Measurements from ENCODE around the gene PI4K2B.
"Not testable (repeated sequence)": the region's sequence is repeated elsewhere in the genome, so short reads cannot be mapped to it uniquely, and the experiment has no call there.

PI4K2B gene

DNA sequence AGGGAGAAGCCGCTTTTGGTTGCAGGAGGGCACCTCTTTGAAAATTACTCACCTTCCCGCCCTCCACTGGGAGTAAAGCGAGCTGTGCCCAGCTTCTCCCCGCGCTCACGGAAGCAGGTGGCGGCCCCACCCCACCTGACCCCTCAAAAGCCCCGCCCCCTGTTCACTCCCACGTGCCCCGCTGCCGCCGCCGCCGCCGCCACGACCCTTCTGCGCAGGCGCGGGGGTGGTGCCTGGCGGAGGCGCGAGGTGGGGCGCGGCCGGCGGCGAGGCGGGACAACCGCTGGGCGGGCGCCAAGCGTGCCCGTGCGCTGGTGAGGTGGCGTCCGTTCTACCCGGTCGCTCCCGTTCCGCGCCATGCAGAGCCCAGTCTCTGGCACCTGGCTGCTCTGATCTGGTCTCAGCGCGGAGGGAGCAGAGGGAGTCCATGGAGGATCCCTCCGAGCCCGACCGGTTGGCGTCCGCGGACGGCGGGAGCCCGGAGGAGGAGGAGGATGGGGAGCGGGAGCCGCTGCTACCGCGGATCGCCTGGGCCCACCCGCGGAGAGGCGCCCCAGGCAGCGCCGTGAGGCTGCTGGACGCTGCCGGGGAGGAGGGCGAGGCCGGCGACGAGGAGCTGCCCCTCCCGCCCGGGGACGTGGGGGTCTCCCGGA, at the start of gene PI4K2B:
Gene PI4K2B, plus strand, starts transcription at position 297 of the 653 bp plus-strand sequence. Its CDS starts 131 bp downstream, at position 428.
- DNase-seq: peak; percentile 88

DNA sequence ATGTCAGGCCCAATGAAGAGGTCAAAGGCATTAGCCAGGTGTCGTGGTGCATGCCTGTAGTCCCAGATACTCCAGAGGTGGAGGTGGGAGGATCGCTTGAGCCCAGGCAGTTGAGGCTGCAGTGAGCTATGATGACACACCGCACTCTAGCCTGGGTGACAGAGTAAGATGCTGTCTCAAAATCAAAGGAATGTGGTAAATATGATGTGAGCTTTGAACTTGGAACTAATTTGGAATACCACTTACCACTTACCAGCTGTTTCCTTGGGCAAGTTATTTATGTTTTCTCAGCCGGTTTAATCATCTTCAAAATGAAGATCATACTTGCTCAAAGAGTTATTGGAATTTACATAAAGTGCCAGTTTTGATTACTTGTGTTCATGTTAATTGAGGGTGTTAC, 49.8 kb upstream of the PI4K2B start:
- DNase-seq: no peak

DNA sequence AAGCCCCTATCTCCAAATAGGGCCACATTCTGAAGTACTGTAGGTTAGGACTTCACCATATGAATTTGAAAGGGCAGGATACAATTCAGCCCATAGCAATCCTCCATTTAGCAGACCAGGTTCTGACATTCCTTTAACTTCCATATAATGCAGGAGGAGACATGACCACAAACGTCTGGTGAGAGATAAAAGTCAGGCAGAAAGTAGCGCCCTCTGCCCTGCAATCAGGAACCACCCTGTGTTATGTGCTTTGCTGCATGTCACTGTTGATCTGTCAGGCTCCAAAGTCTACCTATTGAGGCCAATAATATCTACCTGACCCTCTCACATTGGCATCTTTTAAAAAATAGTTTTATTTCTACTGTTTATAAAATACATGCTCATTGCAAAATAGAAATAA, 43.4 kb upstream of the PI4K2B start:
- no peak for DNase-seq

DNA sequence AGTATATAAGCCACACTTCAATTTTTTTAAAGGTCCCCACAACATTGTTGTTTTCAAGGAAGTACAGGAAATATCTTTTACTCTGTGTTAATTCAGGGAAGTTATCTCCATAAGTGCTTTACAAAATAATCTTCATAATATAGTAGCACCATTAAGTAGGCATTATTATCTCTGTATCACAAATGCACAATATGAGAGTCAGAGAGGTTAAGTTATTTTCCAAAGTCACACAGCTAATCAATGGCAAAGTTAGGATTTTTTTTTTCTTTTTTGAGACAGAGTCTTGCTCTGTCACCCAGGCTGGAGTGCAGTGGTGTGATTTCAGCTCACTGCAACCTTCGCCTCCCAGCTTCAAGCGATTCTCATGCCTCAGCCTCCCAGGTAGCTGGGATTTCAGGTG, 35.1 kb upstream of the PI4K2B start:
- DNase-seq: no peak

DNA sequence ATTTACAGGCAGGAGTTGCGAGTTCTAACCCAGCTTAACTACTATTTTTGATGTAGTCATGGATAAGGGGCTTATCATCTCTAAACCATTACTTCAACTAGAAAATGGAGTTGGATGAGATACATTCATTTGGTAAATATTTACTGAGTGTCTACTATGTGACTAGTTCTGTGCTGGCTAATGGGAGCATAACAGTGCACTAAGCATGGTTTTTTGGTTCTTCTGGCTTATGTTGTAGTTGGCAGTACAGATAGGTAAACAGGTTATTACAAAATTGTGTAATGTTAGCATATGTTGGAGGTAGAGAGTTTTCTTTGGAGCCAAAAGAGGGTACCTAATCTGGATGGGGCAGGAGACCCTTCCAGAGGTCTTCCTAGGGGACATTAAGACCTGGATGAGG, 25.8 kb upstream of the PI4K2B start:
- DNase-seq: no peak

DNA sequence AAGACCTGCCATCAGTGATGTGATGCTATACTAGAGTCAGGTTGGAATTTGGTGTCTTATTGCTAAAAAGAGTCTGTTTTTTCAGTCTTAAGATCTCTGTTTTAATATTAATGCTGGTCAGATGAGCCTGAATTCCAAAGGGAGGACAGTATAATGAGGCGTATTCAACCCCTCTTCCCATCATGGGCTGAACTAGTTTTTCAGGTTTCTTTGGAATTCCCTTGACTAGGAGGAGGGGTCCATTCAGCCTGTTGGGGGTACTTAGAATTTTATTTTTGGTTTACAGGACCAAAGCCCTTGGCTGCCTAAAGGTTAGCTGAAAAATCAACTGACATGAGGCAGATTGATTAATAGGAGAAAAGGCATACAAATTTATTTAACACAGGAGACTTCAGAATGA, 24.1 kb upstream of the PI4K2B start:
- DNase-seq: no peak

DNA sequence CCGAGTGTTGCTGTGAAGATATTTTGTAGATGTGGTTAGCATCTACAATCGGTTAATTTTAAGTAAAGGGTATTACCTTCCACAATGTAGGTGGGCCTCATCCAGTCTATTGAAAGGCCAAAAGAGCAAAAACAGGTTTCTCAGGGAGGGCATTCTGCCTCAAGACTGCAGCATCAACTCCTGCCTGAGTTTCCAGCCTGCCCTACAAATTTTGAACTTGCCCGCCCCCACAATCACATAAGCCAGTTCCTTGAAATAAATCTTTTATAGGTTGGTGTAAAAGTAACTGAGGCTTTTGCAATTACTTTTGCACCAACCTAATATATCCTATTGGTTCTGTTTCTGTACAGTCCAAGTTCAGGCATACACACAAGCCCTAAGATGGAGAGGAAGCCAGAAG, 22.1 kb upstream of the PI4K2B start:
- no peak for DNase-seq

DNA sequence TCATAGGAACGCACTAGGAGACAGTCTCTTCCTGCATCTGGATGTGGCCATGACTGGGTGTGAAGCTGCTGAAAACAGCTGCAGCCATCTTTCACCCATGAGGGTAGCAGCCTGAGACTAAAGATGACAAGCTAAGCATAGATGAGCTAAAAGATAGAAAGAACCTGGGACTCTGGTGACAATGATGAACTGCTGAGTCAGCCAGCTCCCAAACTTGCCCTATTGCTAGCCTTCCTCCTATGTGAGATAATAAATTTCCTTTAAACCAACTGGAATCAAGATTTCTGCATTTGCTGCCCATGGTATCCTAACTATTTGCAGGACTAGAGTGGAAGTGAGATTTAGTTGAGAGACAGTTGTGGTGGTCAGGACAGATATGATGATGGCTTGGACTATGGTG, 21.0 kb upstream of the PI4K2B start:
- DNase-seq: no peak

DNA sequence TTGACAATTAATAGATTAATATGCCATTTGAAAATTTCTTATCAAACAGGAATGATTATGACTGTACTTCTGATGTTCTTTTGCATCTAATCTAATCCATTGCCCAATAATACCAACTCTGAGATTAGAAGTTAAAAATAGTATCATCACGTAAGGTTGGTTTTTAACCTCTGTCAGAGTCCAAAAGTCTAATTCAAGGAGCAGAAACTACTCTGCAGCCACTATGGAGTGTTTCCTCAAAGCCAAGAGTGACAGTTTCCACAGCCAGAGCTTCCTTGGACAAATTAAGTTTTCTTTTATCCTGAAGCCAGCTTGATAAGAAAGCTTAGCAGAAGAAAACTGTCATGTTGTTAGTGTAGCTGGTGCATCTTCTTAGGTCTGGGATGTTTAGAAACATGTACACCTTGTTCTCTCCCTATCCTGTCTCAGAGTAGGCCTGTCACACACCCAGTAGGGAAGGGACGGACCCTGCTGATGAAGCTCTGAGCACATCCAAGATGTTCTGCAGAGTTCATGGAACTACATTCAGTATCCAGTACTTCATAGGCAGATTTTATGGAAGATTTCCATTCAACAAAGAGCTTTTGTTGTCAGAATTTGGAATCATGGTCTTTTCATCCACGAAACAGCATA, 20.4 kb upstream of the PI4K2B start:
- DNase-seq: no peak

DNA sequence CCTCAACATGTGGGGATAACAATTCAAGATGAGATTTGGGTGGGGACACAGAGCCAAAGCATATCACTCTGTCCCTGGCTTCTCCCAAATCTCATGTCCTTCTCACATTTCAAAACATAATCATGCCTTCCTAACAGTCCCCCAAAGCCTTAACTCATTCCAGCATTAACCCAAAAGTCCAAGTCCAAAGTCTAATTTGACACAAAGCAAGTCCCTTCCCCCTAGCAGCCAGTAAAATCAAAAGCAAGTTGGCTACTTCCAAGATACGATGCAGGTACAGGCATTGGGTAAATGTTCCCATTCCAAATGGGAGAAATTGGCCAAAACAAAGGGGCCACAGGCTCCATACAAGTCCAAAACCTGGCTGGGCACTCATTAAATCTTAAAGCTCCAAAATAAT, 19.1 kb upstream of the PI4K2B start:
- not testable (repeated sequence) for DNase-seq

DNA sequence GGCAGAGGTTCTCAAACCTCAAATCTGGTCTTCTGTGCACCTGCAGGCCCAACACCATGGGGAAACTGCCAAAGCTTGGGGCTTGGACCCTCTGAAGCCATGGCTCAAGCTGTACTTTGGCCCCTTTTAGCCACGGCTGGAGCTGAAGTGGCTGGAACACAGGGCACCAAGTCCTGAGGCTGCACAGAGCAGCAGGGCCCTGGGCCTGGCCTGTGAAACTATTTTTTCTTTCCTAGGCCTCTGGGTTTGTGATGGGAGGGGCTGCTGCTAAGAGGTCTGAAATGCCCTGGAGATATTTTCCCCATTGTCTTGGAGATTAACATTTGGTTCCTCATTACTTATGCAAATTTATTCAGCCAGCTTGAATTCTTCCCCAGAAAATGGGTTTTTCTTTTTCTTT, 18.3 kb upstream of the PI4K2B start:
- DNase-seq: no peak

DNA sequence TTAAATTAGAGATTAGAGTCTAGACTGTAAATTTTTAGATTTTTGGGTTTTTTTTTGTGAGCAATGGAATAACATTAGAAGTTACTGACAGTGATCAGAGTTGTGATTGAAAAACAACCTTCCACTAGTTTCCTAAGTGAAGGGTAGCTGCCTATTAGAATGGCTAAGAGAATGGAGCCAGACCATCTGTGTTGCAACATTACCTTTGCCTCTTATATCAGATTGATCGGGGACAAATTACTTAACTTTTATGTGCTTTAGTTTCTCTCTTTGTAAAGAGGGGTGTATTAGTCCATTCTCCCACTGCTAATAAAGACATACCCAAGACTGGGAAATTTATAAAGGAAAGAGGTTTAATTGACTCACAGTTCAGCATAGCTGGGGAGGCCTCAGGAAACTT, 12.5 kb upstream of the PI4K2B start:
- no peak for DNase-seq

DNA sequence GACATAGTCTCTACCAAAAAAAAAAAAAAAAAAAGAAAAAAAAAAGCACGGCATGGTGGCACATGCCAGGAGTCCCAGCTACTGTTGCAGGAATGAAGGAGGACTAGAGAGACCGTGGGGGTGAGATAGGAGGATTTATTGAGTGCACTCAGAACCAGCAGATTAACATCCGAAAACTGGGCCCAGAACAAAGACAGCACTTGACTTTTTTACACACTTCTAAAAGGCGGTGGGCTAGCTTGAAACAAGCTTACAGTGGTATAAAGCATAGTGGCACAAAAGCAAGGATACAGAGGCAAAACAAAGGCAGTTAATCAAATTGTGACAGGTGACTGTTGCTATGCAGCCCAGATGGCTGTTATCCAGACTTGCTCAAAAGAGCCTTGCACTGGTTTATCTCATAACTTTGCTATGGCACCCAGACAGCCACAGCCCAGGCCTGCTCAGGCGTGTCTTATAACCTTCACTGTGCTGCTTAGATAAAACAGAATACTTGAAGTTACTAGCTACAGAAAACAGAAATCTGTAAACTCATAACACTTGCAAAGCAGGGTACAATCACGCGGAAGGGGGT, 9.9 kb upstream of the PI4K2B start:
- DNase-seq: no peak

DNA sequence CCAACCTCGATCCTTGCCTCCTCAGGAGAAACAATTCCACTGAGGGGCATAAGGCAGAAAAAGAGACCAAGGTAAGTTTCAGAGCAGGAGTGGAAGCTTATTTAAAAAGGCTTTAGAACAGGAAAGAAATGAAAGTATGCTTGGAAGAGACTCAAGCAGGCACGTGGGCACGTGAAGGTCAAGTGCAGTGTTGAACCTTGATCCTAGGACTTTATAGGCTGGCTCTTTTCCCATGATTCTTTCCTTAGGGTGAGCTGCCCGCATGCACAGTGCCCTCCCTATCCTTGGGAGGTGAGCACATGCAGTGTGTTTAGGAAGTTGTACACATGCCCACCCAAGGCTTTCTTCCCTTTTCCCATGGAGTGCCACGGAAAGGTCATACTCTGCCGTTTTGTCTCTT, 4.0 kb upstream of the PI4K2B start:
- DNase-seq: no peak

DNA sequence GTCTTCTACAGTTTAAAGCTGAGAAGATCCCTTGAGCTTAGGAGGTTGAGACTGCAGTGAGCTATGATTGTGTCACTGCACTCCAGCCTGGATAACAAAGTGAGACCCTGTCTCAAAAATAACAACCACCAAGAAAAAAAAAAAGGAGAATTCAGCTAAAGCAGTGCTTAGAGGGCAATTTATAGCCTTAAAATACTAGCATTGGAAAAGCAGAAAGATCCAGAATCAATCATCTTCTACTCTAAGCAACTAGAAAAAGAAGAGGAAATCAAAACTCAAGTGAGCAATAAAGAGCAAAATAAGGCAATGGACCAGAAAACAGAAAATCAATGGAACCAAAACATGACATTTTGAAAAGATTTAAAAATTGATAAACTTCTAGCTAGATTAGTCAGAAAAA, 639 bp upstream of the PI4K2B start:
- DNase-seq: no peak

DNA sequence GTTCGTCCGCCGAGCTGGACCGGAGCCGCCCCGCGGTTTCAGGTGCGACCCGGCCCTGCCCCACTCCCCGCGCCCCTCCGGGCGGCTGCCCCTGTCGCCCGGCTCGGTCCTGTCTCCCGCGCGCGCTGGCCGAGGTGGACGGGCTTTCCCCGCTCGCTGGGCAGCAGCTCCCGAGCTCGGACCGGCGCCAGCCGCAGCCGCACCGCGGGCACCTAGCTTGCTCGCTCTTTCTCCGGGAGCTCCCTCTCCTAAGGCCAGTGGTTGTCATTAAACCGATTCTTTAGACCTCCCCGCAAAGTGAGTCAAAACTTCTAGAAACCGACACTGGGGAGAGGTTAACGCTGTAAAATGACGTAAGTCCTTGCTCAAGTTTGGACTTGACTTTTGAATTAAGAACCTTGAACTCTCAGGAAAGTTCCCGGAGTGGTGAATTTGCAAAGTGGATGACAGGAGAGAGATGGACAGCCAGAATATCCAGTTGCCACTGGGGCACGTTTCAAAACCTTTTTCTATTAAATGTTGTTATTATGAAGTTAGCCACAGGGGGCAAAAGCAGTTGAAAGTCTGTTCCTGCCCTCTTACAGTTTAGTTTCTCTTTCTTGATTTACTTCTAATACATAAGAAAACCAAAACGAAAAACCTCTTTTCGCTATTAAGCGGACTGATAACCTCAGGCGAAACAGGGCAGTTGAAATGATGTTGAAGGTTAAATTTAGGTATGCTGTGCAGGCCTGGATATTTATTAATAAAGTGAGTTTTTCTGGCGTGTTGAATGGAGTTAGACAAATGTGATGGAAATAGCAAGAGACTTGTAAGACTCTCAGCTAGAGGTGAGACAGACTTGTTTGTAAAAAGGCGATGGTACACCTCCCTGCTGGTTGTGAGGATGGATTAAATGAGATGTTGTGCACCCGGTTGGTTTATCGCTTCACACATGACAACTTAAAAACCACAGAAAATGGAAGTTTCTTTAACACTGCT, 847 bp downstream of the PI4K2B start:
- DNase-seq: peak; percentile 59

DNA sequence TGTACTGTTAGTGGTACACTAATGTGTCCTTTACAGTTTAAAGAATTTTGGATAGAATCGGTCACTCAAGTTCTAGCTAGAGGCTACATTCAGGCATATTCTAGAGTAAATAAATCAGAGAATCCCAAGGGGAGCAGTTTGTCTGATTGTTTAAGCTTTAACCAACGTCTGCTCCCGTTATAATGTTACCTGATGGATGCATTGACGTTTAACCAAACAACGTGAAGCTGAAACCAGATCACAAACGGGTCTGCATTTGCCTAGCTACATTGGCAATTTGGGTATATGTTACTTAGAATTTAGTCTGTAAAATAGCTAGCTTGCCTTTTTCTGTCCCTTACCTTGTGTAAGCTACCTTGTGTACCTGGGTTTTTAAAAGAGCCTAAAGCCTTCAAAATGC, 1.6 kb downstream of the PI4K2B start:
- no peak for DNase-seq

DNA sequence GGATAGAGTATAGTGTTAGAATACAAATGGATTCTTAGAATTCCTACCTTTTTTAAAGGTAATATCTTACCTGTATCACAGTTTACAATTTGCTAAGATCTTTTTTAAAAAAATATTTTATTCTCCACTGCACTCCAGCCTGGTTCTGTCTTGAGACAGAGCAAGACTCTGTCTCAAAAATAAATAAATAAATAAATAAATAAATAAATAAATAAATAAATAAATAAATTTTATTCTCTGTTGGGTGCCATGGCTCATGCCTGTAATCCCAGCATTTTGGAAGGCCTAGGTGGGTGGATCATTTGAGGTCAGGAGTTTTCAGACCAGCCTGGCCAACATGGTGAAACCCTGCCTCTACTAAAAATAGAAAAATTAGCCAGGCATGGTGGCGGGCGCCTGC, 2.2 kb downstream of the PI4K2B start:
- not testable (repeated sequence) for DNase-seq

DNA sequence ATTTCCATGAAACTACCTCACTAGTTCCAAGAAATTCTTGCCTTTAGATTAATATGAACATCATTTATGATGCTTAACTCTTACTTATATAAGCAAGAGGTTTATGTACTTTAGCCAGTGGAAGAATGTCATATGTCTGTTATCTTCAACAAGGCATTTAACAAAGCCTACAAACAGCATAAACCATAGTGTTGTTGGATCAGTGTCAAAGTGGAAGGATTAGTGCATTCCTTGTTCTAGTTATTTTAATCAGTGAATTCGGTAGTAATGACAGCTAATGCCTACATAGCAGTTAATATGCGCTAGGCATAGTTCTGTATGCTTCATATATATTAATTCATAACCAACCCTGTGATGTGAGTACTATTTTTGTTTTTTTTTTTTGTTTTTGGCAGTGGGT, 3.1 kb downstream of the PI4K2B start:
- no peak for DNase-seq

DNA sequence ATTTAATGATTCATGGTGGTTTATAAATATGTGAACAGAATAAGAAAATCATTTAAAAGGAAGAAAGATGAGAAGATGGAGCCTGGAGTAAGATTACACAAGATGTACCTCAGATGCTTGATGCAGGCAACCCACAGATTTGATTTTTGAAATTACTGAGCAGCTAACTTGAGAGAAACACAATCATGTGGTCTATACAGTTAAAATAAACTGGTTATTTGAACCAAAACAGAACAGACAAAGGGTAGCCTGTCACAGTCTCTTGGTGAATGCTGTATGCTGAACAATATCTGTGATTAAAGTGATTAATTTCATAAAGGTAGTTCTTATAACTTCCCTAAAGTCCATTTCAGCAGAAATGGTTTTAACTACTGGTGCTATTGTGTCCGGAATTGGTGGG, 4.2 kb downstream of the PI4K2B start:
- no peak for DNase-seq

DNA sequence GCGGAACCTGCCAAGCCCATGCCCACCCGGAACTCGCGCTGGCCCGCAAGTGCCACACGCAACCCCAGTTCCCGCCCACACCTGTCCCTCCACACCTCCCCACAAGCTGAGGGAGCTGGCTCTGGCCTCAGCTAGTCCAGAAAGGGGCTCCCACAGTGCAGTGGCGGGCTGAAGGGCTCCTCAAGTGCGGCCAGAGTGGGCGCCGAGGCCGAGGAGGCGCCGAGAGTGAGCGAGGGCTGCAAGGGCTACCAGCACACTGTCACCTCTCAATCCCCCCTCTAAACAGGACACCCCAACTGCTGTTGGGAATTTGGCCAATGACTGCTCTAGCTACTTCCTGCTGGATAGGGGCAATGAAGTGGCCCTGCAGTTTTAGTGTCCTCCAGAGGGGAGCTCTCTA, 5.7 kb downstream of the PI4K2B start:
- DNase-seq: not testable (repeated sequence)

DNA sequence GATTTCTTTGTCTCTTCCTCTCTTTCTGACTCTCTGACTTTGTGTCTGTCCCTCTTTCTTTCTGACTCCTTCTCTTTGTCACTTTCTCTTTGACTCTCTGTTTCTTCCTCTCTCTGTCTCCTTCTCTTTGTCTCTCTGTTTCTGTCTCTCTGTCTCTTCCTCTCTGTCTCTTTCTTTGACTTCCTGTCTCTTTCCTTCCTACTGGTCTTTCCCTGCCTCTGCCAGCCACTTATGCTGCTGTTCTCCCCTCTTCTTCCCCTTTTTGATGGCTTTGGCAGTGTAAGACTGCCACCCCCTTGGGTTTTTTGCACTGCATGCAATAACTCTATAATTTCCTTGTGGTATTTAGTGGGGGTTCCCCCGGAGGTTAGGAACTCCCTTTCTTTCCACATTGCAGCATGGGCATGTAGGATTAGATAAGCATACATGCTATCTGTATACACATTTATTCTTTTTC, 6.9 kb downstream of the PI4K2B start:
- DNase-seq: not testable (repeated sequence)

DNA sequence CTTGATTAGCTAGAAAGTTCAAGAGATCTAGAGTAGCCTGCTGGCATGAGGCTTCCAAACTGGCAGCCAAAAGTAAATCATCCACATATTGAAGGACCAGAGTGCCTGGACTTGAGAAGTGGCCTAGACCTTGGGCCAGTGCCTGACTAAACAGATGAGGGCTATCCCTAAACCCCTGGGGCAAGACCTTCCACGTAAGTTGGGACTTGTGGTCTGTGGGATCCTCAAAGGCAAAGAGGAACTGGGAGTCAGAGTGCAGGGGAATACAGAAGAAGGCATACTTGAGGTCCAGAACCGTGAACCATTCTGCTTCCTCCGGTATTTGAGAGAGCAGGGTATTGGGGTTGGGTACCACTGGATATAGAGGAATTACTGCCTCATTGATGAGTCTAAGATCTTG, 8.4 kb downstream of the PI4K2B start:
- not testable (repeated sequence) for DNase-seq

Data from left hindlimb (tissue), 1 donor.